ENCODE results near the gene PRSS3.
"Not testable (repeated sequence)": the region's sequence is repeated elsewhere in the genome, so short reads cannot be mapped to it uniquely, and the experiment has no call there.

Gene PRSS3

DNA sequence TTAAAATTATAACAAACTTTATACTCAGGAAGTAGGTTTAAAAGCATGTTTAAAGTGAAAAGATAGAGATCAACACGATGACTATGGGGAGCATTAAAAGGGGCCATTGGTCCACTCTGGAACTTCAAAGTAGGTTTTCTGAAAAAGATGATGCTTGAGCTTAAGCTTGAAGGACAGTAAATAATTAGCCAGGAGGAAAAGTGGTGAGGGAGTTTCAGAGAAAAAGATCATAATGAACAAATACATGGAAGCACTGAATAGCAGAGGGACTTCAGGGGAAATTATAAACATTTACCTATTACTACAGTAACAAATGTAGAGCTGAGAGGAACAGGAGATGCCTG is 13.6 kb downstream of the PRSS3 start:
- H3K27me3 ChIP-seq (ENCODE audit: control insufficient read depth, insufficient read depth, low read length); H3K4me1 ChIP-seq (ENCODE audit: control insufficient read depth, insufficient read depth, low read length); H3K9me3 ChIP-seq (ENCODE audit: control insufficient read depth, insufficient read depth, low read length); H3K36me3 ChIP-seq (ENCODE audit: control insufficient read depth, insufficient read depth, low read length); H3K9ac ChIP-seq (ENCODE audit: low read depth, low read length); H3K4me3 ChIP-seq (ENCODE audit: low read depth, low read length): not testable (repeated sequence)

DNA sequence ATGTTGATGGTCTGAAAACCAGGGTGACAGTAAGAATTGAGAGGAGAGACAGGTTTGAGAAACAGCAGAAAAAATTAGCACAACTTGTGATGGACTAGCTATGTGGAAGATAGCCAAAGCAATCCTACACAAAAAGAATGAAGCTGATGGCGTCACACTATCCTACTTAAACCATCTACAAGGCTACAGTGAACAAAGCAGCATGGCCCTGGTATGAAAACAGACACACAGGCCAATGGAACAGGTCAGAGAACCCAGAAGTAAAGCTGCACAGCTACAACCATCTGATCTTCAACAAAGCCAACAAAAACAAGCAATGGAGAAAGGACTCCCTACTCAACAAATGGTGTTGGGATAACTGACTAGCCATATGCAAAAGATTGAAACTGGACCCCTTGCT is 14.1 kb downstream of the PRSS3 start:
- Histone ChIP-seq H3K27me3 (ENCODE audit: control insufficient read depth, insufficient read depth, low read length) (no peaks in the 10 kb centered on the region), H3K9ac (ENCODE audit: low read depth, low read length) (no peak overlapping the region), H3K4me3 (ENCODE audit: low read depth, low read length) (no peak overlapping the region), H3K36me3 (ENCODE audit: control insufficient read depth, insufficient read depth, low read length) (no peaks in the 10 kb centered on the region), H3K4me1 (ENCODE audit: control insufficient read depth, insufficient read depth, low read length) (no peaks in the 10 kb centered on the region), H3K9me3 (ENCODE audit: control insufficient read depth, insufficient read depth, low read length) (no peaks in the 10 kb centered on the region)

DNA sequence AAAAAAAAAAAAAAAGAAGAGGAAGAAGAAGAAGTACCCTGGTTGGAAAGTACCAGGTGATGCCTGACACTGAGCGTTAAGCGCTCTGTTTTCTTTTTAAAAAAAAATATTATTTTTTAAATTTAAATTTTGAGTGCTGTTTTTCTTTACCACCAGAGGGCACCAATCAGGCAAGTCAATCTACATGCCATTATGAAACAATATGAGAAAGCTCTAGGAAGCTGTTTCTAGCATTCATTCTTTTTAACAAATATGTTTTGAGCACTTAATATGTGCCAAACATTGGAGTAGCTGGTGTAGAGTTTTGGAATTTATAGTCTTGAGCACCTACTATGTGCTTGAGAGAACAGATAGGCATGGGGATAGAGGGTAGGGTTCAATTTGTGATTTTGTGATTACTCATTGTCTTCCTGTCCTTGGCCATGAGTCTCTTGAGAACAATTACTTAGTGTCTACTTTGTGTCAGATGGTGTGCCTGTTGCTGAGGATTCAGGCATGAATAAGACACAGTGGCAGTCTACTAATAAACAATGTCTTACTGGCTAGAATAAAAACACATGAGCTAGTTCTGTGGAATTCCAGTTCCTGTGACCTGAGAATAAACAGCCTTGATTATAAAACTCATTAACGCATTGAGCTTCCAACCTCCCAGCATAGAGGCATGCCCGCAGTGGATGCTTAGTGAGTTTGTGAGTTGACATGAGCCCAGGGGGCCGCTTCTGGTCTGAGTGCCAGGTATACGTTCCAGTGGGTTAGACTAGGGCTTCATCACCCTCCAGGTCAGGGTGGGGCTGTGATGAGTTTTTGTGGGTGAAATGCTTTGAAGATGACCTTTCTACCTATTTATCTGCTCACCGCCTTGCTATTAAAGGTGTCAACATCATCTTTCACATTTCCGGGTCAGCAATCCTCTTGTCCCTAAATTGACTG is 18.6 kb downstream of the PRSS3 start:
- Histone ChIP-seq H3K36me3 (ENCODE audit: control insufficient read depth, insufficient read depth, low read length) (no peaks in the 10 kb centered on the region), H3K4me1 (ENCODE audit: control insufficient read depth, insufficient read depth, low read length) (peaks cover 3% of the 10 kb centered on the region), H3K9ac (ENCODE audit: low read depth, low read length) (no peak overlapping the region), H3K9me3 (ENCODE audit: control insufficient read depth, insufficient read depth, low read length) (no peaks in the 10 kb centered on the region), H3K27me3 (ENCODE audit: control insufficient read depth, insufficient read depth, low read length) (no peaks in the 10 kb centered on the region), H3K4me3 (ENCODE audit: low read depth, low read length) (no peak overlapping the region)

DNA sequence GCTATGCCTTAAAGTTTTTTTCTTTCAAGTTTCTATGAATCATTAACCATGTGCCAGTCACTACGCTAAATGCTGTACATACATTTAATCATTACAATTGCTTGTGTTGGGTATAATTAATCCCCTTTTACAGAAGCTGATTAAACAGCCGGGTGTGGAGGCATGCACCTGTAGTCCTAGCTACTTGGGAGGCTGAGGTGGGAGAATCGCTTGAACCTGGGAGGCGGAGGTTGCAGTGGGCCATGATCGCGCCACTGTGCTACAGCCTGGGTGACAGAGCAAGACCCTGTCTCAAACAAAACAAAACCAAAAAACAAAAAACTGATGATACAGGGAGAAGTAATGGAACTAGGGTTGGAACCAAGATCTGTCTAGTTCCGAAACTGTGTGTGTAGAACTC is 20.4 kb downstream of the PRSS3 start:
- no peak overlapping the region for H3K9ac ChIP-seq (ENCODE audit: low read depth, low read length)
- peak overlapping the region; percentile 73 for H3K4me3 ChIP-seq (ENCODE audit: low read depth, low read length)

DNA sequence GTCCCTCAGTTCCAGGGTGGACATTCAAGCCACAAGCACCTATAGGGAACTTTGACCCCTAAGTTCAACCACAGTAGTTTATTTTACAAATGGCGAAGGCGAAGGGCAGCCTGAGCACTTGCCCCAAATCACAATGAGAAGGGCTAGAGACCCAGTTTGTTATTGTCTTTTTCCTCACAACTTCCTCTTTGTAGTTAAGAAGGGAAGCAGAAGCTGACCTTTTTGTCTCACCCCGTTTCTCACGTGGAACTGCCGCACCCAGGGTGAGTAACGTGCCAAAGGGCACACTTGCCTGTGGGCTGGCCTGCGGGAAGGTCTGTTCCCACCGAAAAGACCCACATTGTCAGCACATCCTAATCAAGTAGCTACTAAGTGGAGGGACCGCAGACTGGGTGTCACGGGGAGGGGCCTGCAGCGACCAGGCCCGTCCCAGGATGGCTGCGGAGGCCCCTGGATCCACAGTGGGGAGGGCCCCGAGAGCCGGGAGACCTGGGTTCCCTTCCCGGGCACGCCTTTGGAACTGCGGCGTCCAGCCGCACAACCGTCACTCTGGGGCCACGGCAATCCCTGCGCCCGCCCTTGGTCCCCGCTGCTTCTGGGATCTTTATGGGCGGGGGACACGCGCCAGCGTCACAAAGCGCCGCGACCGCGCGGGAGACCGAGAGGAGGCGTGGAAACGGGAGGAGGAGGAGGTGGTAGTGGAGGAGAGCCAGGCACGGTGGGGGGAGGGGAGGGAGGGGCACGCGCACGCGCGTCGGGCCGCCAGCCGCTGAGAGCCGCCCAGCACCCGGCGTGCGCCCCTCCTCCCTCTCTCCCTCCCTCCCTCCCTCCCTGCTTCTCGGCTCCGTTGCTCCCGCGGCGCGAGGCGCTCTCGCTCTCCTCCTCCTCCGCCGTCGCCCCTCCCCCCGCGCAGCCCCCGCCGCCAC is 21.2 kb downstream of the PRSS3 start, which contains the start of gene UBE2R2:
UBE2R2 (plus strand) TSS at position 834 of the 926 bp plus-strand sequence. CDS start 598 bp downstream, outside the sequence.
- Histone ChIP-seq H3K27me3 (ENCODE audit: control insufficient read depth, insufficient read depth, low read length) (no peaks in the 10 kb centered on the region), H3K36me3 (ENCODE audit: control insufficient read depth, insufficient read depth, low read length) (no peaks in the 10 kb centered on the region), H3K4me3 (ENCODE audit: low read depth, low read length) (peak within 1 kb of the TSS; percentile 73), H3K9ac (ENCODE audit: low read depth, low read length) (peak within 1 kb of the TSS; percentile 89), H3K4me1 (ENCODE audit: control insufficient read depth, insufficient read depth, low read length) (peaks cover 7% of the 10 kb centered on the region), H3K9me3 (ENCODE audit: control insufficient read depth, insufficient read depth, low read length) (no peaks in the 10 kb centered on the region)

More for the DNA sequence above, 20.4 kb downstream of the PRSS3 start:
- no peaks in the 10 kb centered on the region for H3K9me3 ChIP-seq (ENCODE audit: control insufficient read depth, insufficient read depth, low read length)
- H3K4me1 ChIP-seq (ENCODE audit: control insufficient read depth, insufficient read depth, low read length), result peaks cover 7% of the 10 kb centered on the region
- no peaks in the 10 kb centered on the region for H3K36me3 ChIP-seq (ENCODE audit: control insufficient read depth, insufficient read depth, low read length)
- H3K27me3 ChIP-seq (ENCODE audit: control insufficient read depth, insufficient read depth, low read length), result no peaks in the 10 kb centered on the region

DNA sequence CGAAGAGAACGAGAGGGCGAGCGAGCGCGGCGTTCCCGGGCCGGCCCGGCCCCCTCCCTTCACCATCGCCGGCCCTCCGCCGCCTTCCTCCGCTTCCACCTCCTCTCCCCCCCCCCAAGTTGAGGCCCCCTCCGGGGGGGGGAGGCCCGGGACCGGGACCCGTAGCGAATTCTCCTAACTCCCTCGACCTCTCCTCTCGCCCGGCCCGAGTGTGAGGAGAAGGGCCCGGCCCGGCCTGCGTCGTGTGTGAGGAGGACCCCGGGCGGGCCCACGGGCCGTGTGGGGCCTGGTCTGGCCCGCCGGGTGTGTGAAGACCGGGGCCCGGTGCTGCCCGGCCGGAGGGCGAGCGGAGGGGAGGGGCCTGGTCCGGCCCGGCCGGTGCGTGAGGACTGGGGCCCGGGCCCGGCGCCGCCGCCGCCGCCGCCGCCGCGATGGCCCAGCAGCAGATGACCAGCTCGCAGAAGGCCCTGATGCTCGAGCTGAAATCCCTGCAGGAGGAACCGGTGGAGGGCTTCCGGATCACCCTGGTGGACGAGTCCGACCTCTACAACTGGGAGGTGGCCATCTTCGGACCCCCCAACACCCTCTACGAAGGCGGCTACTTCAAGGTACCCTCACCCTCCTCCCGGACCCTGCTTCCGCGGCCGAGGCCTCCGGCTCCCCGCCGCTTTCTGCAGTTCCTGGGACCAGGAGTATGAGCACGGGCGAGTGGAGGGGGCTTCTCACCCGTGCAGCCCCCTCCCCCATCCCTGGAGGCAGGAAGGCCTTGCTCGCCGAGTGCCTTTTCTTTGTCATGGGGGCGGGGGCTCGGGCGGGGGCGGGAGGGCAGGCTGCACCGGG is 22.2 kb downstream of the PRSS3 start:
- peaks cover 7% of the 10 kb centered on the region for H3K4me1 ChIP-seq (ENCODE audit: control insufficient read depth, insufficient read depth, low read length)
- peak overlapping the region; percentile 62 for H3K9ac ChIP-seq (ENCODE audit: low read depth, low read length)

DNA sequence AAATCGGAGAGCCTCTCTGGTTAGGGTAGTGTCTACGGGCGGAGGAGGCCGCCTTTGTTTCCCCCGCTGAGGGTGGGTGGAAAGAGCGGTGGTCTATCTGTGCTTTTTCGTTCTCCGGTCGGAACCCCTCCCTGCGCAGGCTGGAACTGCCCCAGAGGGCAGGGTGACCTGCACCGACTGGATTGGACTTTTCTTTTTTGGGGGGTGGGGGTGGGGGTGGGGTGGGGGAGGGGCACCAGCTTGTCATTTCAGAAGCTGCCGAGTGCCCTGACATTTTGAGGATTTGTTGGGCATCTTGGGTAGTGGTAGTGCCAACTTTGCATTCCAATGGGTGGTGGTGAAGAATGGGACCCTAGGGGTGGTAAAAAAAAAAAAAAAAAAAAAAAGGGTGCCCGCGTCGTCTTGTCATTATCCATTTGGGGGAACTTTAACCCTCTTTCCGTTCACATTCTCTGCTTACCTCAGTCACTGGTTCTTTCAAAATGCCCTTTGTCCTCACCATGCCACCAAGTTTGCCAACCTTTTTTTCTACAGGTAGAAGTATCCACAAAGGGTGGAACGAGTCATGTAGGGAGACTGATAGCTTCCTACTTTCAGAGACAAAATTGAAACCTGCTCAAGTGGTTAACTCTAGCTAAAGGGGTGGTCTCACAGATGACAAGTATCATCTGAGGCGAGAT is 22.9 kb downstream of the PRSS3 start:
- H3K4me1 ChIP-seq (ENCODE audit: control insufficient read depth, insufficient read depth, low read length), result peaks cover 7% of the 10 kb centered on the region
- peak overlapping the region; percentile 62 for H3K9ac ChIP-seq (ENCODE audit: low read depth, low read length)
- no peaks in the 10 kb centered on the region for H3K27me3 ChIP-seq (ENCODE audit: control insufficient read depth, insufficient read depth, low read length)
- peak overlapping the region; percentile 70 for H3K4me3 ChIP-seq (ENCODE audit: low read depth, low read length)
- H3K9me3 ChIP-seq (ENCODE audit: control insufficient read depth, insufficient read depth, low read length), result no peaks in the 10 kb centered on the region
- H3K36me3 ChIP-seq (ENCODE audit: control insufficient read depth, insufficient read depth, low read length), result no peaks in the 10 kb centered on the region

More for the DNA sequence above, 22.2 kb downstream of the PRSS3 start:
- no peaks in the 10 kb centered on the region for H3K27me3 ChIP-seq (ENCODE audit: control insufficient read depth, insufficient read depth, low read length)
- H3K9me3 ChIP-seq (ENCODE audit: control insufficient read depth, insufficient read depth, low read length), result no peaks in the 10 kb centered on the region
- H3K36me3 ChIP-seq (ENCODE audit: control insufficient read depth, insufficient read depth, low read length), result no peaks in the 10 kb centered on the region
- peak overlapping the region; percentile 70 for H3K4me3 ChIP-seq (ENCODE audit: low read depth, low read length)

DNA sequence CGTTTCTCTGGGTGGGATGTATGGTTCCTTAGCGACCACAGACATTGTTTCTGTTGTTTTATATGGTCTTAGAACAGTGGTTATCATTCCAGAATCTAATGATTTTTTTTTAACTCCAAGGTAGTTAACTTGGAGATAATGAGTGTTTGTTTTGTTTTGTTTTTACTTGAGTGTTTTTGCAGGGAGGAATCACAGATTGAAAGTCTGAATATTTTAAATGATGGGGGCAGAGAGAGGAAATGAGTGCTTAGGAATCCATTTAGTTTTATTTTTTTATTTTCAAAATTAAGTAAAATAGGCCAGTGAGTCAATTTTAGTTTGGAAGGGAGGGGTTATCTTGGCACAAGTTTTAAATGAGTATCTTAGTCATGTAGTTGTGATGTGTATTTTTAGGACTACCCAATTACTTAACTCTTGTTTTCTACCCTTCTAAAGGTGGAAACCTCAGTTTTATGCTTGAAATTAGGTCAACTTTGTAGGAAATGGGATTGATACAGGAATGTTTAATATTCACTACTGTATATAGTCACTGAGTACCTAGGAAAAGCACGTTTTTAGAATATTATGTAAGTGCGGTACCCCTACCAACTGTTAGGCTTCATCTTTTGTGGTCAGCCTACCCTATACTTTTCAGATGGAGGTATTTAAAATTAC is 23.6 kb downstream of the PRSS3 start:
- H3K36me3 ChIP-seq (ENCODE audit: control insufficient read depth, insufficient read depth, low read length), result no peaks in the 10 kb centered on the region
- no peaks in the 10 kb centered on the region for H3K9me3 ChIP-seq (ENCODE audit: control insufficient read depth, insufficient read depth, low read length)
- H3K9ac ChIP-seq (ENCODE audit: low read depth, low read length), result peak overlapping the region; percentile 62
- peaks cover 7% of the 10 kb centered on the region for H3K4me1 ChIP-seq (ENCODE audit: control insufficient read depth, insufficient read depth, low read length)
- H3K4me3 ChIP-seq (ENCODE audit: low read depth, low read length), result peak overlapping the region; percentile 70
- H3K27me3 ChIP-seq (ENCODE audit: control insufficient read depth, insufficient read depth, low read length), result no peaks in the 10 kb centered on the region

DNA sequence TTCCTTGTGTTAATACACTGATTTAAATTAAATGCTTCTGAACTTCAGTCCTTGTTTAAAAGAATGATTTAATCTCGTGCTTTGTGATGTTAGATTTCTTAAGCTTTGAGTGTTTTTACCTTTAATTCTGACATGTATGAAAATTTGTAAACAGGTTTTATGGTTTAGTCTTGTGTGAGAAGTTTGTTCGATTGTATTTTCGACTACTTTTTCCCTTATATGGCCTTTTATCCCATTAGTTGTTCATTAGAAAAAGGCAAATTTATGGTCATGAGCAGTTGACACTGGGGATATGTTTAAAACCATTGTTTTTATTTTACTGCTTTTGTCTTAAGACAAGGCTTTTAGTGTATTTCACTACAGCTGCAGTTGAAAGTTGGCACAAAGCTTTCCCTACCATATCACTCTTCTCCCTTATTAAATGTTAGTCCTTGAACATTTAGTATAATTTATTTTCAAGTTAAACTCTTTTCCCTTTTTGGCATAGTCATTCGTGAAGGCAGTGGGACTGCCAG is 24.9 kb downstream of the PRSS3 start:
- Histone ChIP-seq H3K4me1 (ENCODE audit: control insufficient read depth, insufficient read depth, low read length) (peaks cover 7% of the 10 kb centered on the region), H3K9ac (ENCODE audit: low read depth, low read length) (no peak overlapping the region), H3K4me3 (ENCODE audit: low read depth, low read length) (no peak overlapping the region), H3K27me3 (ENCODE audit: control insufficient read depth, insufficient read depth, low read length) (no peaks in the 10 kb centered on the region), H3K9me3 (ENCODE audit: control insufficient read depth, insufficient read depth, low read length) (no peaks in the 10 kb centered on the region), H3K36me3 (ENCODE audit: control insufficient read depth, insufficient read depth, low read length) (no peaks in the 10 kb centered on the region)

DNA sequence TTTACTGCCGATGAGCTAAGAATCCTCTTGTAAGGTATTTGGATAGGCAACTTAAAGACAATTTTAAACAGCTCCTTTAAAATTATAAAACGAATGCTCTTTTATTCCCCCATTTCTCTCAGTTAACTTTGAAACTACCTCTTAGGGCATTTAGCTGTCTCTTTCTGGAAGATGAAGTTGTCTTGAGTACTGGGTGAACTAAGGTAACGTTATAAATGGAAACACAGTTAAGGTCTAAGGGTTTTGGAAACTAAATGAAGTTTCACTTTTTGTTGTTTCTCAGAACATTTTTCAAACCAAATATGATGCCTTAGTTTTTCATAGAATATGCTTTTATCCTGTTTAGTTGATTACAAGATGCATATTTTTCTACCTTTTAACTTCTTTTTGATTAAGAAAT is 28.4 kb downstream of the PRSS3 start:
- Histone ChIP-seq H3K4me3 (ENCODE audit: low read depth, low read length) (no peak overlapping the region), H3K27me3 (ENCODE audit: control insufficient read depth, insufficient read depth, low read length) (no peaks in the 10 kb centered on the region), H3K36me3 (ENCODE audit: control insufficient read depth, insufficient read depth, low read length) (no peaks in the 10 kb centered on the region), H3K9ac (ENCODE audit: low read depth, low read length) (no peak overlapping the region), H3K4me1 (ENCODE audit: control insufficient read depth, insufficient read depth, low read length) (peaks cover 6% of the 10 kb centered on the region), H3K9me3 (ENCODE audit: control insufficient read depth, insufficient read depth, low read length) (no peaks in the 10 kb centered on the region)

Data from iPS-15b (cell line).